Stimulated activated CD4-positive, alpha-beta T cell treated with anti-CD3 and anti-CD28 coated beads, Interleukin-4, amount 100 ng/mL, for 4 hours (primary cell): ENCODE data around the gene PGAP2.

Source experiments
- DNase-seq, 2 experiments: peaks; one replicate each; pipeline ENCODE4 v3.0.0-alpha.2; 2020

The PGAP2 gene

DNA sequence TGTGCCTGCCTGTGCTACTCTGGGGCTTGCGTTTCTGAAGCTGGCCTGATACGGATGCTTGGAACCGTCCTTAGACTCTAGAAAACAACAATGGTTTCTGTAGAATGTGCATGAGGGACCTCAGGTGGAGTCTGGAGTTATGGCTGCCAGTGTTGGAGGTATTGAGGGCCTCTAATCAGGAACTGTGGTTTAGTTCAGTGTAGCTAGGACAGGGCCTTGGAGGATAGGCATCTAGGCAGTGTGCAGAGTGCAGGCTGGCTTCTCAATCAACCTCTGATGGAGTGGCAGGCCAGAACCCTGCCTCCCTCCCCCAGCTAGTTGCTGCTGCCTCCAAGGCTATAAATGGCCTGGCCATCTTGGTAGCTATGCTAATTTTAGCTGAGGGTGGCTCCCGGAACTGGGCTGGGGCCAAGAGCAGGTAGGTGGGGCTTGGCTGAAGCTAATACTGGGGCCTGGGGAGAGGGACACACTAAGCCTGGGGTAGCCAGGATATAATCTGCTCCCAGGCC, 51.1 kb downstream of the PGAP2 start:
- no peak for DNase-seq

DNA sequence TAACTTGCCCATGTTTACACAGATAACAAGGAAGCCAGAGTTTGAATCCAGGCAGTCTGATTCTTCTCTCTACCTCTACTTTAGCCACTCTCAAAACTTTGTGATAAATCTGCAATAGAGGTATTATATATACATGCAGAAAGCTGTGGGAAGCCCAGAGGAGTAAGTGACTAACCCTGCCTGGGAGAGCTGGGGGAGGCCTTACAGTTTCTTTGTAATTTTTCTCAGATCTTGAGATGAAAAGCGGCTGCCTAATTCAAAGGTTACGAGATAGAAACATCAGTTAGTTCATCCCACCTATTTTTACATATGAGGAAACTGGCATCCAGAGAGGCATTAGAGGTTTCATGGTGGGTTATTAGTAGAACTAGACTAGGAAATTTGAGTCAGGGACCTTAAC, 52.0 kb downstream of the PGAP2 start:
- DNase-seq = peak in 1 of 2 experiments; percentile 73

DNA sequence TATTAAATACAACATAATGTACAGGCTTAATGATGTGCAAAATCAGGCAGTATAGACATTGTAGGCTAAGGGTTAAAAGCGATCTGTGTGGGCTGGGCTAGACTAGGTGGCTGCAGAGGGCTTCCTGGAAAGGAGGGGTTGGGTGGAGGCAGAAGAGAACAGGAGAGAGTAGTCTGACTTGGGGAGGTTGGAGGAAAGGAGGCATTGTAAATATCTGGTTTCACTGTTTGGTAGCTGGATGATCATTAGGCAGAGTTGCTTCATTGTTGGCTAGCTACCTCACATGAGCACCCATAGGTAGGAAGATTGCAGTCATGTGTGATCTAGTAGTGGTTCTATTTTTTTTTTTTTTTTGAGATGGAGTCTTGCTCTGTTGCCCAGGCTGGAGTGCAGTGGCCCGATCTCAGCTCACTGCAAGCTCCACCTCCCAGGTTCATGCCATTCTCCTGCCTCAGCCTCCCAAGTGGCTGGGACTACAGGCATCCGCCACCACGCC, 52.6 kb downstream of the PGAP2 start:
- DNase-seq = peak in 1 of 2 experiments; percentile 39

DNA sequence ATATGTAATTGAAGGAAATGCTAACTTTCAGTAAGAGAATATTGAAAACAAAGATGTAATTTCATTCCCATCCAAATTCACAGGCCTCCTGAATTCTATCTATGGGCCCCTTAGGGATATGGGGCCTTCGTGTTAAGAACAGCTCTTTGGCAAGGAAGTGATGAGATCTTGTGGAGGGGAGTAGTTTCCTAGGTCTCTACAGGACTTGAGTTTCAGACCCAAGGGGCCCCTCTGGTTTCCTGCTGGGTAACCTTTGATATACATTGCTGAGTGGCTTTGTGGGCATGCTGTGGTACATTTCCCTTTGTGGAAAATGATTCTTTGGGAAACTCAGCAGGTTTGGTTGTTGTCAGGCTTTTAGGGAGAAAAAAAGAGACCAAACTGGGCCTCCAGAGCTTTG, 53.3 kb downstream of the PGAP2 start:
- no peak for DNase-seq

DNA sequence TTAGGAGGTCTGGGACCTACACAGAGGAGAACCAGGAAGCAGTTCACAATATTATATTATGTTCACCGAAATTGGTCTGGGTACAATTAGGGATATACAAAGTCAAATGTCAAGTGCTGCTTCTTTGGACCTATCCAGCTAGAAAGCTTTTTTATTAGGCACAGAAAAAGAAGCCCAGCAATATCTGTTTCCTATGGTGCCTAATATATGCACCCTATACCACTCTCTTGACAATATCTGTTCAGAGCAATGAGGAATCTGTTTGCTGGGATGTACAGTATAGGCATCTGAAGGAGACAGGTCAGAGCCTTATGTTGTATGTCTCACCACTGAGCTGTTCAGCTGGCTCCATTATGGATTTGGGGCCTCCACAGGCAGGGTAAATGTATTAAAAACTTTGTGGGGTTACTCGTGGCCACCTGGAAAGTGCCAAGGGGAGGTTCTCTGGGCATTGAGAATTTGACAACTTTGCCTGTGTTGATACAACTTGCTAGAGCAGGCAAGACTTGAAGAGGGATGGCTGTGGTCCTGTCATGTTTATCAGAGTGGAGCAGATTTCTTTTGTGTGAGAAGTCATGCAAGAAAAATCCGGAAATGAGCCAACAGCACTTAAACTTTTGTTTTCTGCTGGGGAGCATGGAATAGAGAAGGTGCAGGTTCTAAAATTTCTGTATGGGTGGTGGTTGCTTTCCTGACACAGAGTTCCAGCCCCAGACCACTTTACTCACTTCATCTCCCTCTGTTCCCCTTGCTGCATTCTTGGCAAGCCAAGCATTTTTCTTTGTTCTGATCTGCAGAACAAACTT, 57.2 kb downstream of the PGAP2 start:
- DNase-seq = no peak

DNA sequence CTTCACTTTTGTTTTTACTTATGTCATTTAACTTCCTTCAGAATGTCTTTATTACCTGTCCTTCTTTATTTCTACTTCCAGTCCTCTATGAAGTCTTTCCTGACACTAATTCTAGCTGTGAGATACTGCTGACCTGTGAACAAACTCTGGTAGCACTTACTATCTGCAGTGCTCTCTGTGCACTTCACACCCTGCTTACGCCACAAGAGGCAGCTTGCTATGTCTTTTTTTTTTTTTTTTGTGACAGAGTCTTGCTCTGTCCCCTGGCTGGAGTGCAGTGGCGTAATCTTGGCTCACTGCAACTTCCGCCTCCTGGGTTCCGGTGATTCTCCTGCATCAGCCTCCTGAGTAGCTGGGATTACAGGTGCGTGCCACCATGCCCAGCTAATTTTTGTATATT, 57.8 kb downstream of the PGAP2 start:
- no peak for DNase-seq

DNA sequence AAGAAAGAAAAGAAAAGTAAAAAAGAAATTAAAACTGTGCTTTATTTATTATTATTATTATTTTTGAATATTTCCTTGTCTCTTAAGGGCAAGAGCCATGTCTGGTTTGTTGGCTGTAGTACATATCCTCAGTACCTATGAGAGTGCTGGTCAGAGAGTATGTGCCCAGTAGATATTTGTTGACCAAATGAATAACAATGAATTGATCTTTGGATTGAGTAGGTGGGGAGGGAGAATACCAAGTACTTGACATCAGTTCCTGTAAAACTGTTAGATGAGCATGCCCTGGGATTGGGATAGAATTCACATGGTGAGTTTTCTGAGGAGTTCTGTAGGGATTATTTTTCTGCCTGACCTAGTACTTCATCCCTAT, 58.5 kb downstream of the PGAP2 start:
- DNase-seq = no peak

DNA sequence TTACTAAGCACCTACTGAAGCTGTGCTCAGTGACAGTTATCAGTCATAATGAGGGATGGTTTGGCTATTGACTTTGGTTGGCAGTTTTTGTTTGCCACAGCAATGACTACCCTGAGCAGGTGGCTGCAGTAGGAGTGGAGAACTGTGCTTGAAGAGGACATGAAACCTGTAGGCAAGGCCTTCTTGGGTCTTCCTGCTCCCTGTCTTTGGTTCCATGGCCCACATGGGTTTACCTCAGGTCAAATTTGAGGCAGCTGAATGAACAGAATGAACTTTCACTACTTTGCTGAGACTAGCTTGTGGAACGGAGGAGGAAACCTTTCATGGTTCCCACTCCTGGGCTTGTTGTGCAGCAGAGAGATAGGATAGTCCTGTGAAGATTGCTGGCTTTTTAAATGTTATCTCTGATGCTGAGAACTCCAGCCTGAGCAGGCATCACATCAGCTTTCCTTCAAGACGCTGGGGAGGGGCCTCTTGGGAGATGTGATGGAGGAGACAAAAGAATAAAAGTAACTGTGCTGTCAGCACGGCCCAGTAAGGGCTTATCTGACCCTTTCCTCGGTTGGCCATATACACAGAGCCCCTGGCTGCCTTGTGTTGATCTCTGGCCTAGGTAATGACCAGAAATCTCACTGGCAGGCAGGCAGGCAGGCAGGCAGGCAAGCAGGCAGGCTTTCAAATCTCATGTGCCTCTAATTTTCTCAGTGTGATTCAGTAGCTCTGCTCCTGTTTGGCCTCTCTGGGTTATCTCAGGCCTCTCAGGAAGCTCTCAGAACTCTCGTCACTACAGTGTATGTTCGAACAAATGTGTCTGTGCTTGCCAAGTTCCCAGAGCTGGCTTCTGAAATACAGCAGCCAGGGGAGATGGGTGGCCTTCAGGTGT, 59.1 kb downstream of the PGAP2 start:
- no peak for DNase-seq

DNA sequence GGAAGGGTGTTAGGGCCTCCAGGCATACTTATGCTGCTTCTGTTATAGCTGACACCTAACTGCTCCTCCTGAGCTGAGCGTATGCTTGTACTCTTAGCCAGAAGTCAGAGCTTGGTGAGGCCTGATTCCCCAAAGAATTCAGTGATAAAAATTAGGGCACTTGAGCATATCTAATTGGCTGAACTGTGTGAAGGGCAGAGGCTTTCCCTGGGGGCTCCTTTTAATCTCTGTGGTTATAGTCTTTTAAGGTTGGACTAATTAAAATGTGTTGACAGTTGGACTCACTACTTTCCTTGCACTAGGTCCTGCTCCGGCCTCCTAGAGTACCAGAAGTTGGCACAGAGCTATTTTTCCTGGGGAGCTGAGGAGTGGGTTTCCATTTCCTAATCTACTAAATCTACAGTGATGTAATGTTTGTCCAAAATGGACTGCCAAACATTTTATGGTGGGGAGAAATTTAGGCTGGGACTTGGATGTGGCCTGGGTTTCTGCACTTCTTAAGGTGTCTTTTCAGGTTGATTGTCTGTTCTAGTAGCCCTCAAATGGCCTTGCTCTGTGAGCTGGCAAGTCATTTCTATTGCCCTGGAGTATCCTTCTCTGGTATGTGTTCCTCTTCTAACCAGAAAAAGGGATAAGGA, 65.5 kb downstream of the PGAP2 start:
- DNase-seq = no peak
